ENCODE measurements around the gene ANKMY1.

The ANKMY1 gene

DNA sequence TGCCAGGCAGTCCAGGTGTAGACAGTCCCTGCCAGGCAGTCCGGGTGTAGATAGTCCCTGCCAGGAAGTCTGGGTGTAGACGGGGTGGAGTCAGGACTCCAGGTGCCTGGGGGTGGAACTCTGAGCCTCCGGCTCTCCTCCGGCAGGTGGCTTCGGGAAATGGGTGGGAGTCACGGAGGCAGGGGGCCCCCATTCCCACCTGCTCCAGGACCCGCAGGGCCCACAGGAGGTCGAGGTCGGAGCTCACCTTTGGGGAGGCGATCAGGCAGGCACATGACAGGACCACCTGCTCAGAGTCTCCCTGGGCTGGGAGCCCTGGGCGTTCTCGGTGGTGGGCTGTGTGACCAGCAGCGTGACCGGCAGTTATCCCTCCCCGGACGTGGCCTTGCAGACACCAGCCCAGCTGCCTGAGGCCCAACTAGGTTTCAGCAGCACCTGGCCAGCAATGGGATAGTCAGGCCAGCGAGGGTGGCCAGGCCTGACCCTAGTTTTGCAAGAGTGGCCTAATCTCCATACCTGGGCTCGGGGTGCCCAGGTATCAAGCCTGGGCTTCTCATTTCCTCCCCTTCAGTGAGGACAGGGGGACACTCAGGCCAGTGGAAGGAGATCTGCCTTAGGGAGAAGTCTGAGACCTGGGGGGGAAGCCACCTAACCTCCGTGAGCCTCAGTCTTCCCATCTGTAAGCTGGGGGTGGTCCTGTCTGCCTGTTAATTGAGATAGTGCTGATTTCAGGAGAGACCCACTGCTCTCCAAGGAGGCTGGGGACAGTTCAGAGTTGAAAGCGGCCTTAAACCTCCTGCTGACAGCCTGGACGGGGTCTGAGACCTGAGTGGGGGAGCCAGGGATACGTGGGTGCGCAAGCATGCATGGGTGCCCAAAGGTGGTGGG, 109.2 kb downstream of the ANKMY1 start:
- TF ChIP-seq, protein P1, sequence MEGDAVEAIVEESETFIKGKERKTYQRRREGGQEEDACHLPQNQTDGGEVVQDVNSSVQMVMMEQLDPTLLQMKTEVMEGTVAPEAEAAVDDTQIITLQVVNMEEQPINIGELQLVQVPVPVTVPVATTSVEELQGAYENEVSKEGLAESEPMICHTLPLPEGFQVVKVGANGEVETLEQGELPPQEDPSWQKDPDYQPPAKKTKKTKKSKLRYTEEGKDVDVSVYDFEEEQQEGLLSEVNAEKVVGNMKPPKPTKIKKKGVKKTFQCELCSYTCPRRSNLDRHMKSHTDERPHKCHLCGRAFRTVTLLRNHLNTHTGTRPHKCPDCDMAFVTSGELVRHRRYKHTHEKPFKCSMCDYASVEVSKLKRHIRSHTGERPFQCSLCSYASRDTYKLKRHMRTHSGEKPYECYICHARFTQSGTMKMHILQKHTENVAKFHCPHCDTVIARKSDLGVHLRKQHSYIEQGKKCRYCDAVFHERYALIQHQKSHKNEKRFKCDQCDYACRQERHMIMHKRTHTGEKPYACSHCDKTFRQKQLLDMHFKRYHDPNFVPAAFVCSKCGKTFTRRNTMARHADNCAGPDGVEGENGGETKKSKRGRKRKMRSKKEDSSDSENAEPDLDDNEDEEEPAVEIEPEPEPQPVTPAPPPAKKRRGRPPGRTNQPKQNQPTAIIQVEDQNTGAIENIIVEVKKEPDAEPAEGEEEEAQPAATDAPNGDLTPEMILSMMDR (IDR thresholded peaks at IDR 0.05; ENCODE audit: insufficient read depth, missing control alignments) = no peak
- DNase-seq (ENCODE audit: insufficient read length, low spot score) = no peak
- FAIRE-seq = no peak

- FAIRE-seq = no peak
- TF ChIP-seq, protein P1 (IDR thresholded peaks at IDR 0.05; ENCODE audit: insufficient read depth, missing control alignments) = no peak
- DNase-seq (ENCODE audit: insufficient read length, low spot score) = no peak
These were observed 109.9 kb downstream of the ANKMY1 start for GRCh38 chr2:240447934-240448333.

GRCh38 chr2:240447331-240447730, 110.5 kb downstream of the ANKMY1 start:
- FAIRE-seq (no peak), DNase-seq (ENCODE audit: insufficient read length, low spot score) (no peak)
- TF ChIP-seq, protein P1 (IDR thresholded peaks at IDR 0.05; ENCODE audit: insufficient read depth, missing control alignments) = no peak

GRCh38 chr2:240446664-240447175, 111.1 kb downstream of the ANKMY1 start:
- no peak for FAIRE-seq
- TF ChIP-seq, protein P1 (IDR thresholded peaks at IDR 0.05; ENCODE audit: insufficient read depth, missing control alignments) = no peak
- no peak for DNase-seq (ENCODE audit: insufficient read length, low spot score)

DNA sequence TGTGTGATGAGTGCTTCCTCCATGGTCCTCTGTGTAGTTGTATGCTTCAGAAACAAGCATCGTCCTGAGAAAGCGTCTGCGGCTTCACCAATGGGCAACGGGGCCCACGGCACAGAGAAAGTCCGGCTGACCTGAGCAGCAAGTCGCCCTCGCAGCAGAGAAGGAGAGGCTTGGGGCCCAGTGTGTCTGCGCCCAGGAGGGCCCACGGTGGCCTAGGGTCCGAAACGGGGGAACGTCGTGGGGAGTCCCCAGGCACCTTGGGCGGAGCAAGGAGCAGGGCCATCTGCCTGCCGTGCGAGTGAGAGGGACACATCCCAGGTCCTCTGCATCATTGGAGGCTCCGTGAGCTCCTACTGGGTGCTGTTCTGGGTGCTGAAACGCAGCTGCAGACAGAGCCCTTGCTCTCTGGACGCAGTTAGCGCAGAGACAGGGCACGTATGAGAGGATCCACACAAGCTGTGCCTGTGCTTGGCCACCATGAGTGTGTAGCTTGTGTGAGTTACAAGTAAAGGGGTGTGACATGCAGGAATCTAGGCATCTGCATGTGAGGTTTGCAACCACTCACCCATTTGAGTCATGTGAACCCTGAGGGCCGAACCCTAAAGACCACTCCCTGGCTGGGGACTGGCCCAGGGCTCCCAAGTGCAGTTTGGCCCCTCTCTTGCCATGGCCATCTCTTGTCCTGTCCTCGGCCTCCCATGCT, 111.7 kb downstream of the ANKMY1 start:
- no peak for DNase-seq (ENCODE audit: insufficient read length, low spot score)
- no peak for FAIRE-seq
- TF ChIP-seq, protein P1 (IDR thresholded peaks at IDR 0.05; ENCODE audit: insufficient read depth, missing control alignments) = no peak

GRCh38 chr2:240444464-240444863, 113.3 kb downstream of the ANKMY1 start:
- no peak for FAIRE-seq
- TF ChIP-seq, protein P1 (IDR thresholded peaks at IDR 0.05; ENCODE audit: insufficient read depth, missing control alignments) = no peak
- DNase-seq (ENCODE audit: insufficient read length, low spot score) = no peak

Data from D721Med (cell line).